CD4-positive, alpha-beta T cell (primary cell): ENCODE measurements around the gene ABCB9. TPM values are rescaled to one million over a fixed set of nuclear protein-coding genes. Genes with fewer than 3 reads are reported as not detected.

Experiments
- ATAC-seq: fragments of 200-7000 bp; cut with Tn5 transposase; one replicate; pipeline ENCODE4 v1.10.0; 2022; ENCODE audit warnings: mild to moderate bottlenecking; ENCODE audit not compliant: poor library complexity
- CTCF ChIA-PET: fragments of 350-600 bp; sonication (Branson Sonifier 250); formaldehyde crosslinking; loops from one replicate; lab custom pipeline; 2021; ENCODE audit warnings: antibody characterized with exemption, inconsistent platforms; lab: Charles Lee
- POLR2A ChIA-PET: fragments of 350-600 bp; sonication (Branson Sonifier 250); formaldehyde crosslinking; loops from one replicate; lab custom pipeline; 2021; ENCODE audit warnings: antibody characterized with exemption, inconsistent platforms; lab: Charles Lee
- DNase-seq, 14 experiments: peaks; one replicate each; pipeline ENCODE4 v3.0.0-alpha.2; 2013 to 2020; ENCODE audit warnings: mixed read lengths in 2 of 14
- H3K27ac ChIP-seq, 2 donors: one replicate each; pipeline versions ENCODE4 v1.5.1 to v1.7.0; 2013; ENCODE audit warnings: low read length in 2 of 2, low read depth in 1 of 2, mild to moderate bottlenecking in 1 of 2
- H3K27me3 ChIP-seq, 2 experiments: 1 replicate in 1 of 2; 2 replicates in 1 of 2; pipeline versions ENCODE4 v1.6.1 to v1.7.0; 2013; ENCODE audit warnings: low read length in 2 of 2, control low read depth in 1 of 2, mild to moderate bottlenecking in 1 of 2, moderate library complexity in 1 of 2; ENCODE audit not compliant: insufficient read depth in 2 of 2, control insufficient read depth in 1 of 2
- H3K36me3 ChIP-seq: one replicate; pipeline ENCODE4 v1.6.1; 2013; ENCODE audit warnings: low read length, control low read depth; ENCODE audit not compliant: insufficient read depth
- H3K4me1 ChIP-seq: one replicate; pipeline ENCODE4 v1.6.1; 2013; ENCODE audit warnings: low read length, control low read depth; ENCODE audit not compliant: insufficient read depth
- H3K4me3 ChIP-seq: one replicate; pipeline ENCODE4 v1.5.1; 2013; ENCODE audit warnings: mild to moderate bottlenecking, low read length, moderate library complexity
- H3K9me3 ChIP-seq, 2 experiments: 1 replicate in 1 of 2; 2 replicates in 1 of 2; pipeline versions ENCODE4 v1.6.1 to v1.7.0; 2013; ENCODE audit warnings: low read length in 2 of 2, mild to moderate bottlenecking in 2 of 2, control low read depth in 1 of 2, moderate library complexity in 1 of 2; ENCODE audit not compliant: control insufficient read depth in 1 of 2, insufficient read depth in 1 of 2
- H3K27ac Mint-ChIP-seq: one replicate; pipeline ENCODE4 v1.8.0; 2020; ENCODE audit warnings: mixed read lengths
- H3K27me3 Mint-ChIP-seq: one replicate; pipeline ENCODE4 v1.8.0; 2021; ENCODE audit warnings: mixed read lengths
- H3K36me3 Mint-ChIP-seq: one replicate; pipeline ENCODE4 v1.8.0; 2021; ENCODE audit warnings: low read depth, mixed read lengths
- H3K4me1 Mint-ChIP-seq: one replicate; pipeline ENCODE4 v1.8.0; 2021; ENCODE audit warnings: low read depth, mixed read lengths
- H3K4me3 Mint-ChIP-seq: one replicate; pipeline ENCODE4 v1.8.0; 2020; ENCODE audit warnings: mild to moderate bottlenecking, mixed read lengths
- H3K9me3 Mint-ChIP-seq: one replicate; pipeline ENCODE4 v1.8.0; 2020; ENCODE audit warnings: mixed read lengths
- CTCF ChIP-seq: fragments of 200-600 bp; IDR thresholded peaks from one replicate; pipeline ENCODE4 v1.8.0; 2022; ENCODE audit warnings: antibody characterized with exemption, mild to moderate bottlenecking
- intact Hi-C, 2 experiments: fragments of 100-400 bp; cut with DNase I in 1 of 2; cut with micrococcal nuclease in 1 of 2; formaldehyde crosslinking; loops; one replicate each; pipeline versions ENCODE4 v1.15.1 to v1.9.0; 2023 to 2025; cut with DNase I, micrococcal nuclease
- total RNA-seq, 174 experiments: library from RNA in 2 of 174; stranded (reverse) in 2 of 174; gene quantifications; one replicate each; pipeline ENCODE4 v1.2.3 and lab custom pipeline; 2021 to 2026

ABCB9 gene
- total RNA-seq, 2 experiments from 2014 or later = 5.4 to 6.2 TPM

- Mint-ChIP-seq H3K9me3 (no peaks in the 10 kb centered on the region), H3K27ac (peak overlapping the region; percentile 91), H3K27me3 (no peaks in the 10 kb centered on the region), H3K36me3 (peaks cover 5% of the 10 kb centered on the region), H3K4me1 (peaks cover 92% of the 10 kb centered on the region), H3K4me3 (peak overlapping the region; percentile 84)
- Histone ChIP-seq H3K4me3 (peak overlapping the region; percentile 39), H3K27ac (peak overlapping the region; percentile 30 to 88), H3K27me3 (no peaks in the 10 kb centered on the region), H3K36me3 (no peaks in the 10 kb centered on the region), H3K9me3 (no peaks in the 10 kb centered on the region), H3K4me1 (peaks cover 58% of the 10 kb centered on the region)
- ChIA-PET CTCF (interaction anchor here (1.3 to 2.0 kb wide), 3 partner anchors 8 to 14 kb away, joined by 4 to 7 read pairs (median 4); partner anchors contain the start of gene VPS37B), POLR2A (interaction anchor here (0.9 to 3.9 kb wide), 8 partner anchors 10 to 113 kb away, joined by 3 to 22 read pairs (median 5); no protein-coding TSS in a partner anchor)
- DNase-seq (no peak), ATAC-seq (no peak)
- intact Hi-C loops = loop anchor here in 1 of 2 experiments (1.0 kb wide), 1 partner anchor 10 kb away; no protein-coding TSS in a partner anchor
- TF ChIP-seq CTCF = no peak
Observed at GRCh38 chr12:122887819-122888212, 78.4 kb downstream of the ABCB9 start.

GRCh38 chr12:122886851-122887818 is 79.1 kb downstream of the ABCB9 start:
- Histone ChIP-seq H3K4me1 (peaks cover 61% of the 10 kb centered on the region), H3K36me3 (no peaks in the 10 kb centered on the region), H3K27me3 (no peaks in the 10 kb centered on the region), H3K27ac (peak overlapping the region in 1 of 2 donors; percentile 88), H3K4me3 (peak overlapping the region; percentile 39), H3K9me3 (no peaks in the 10 kb centered on the region)
- ChIA-PET CTCF (interaction anchor here (2.0 kb wide), 1 partner anchor 10 kb away, joined by 7 read pairs; the partner anchor contains the start of gene VPS37B), POLR2A (interaction anchor here (1.1 to 3.9 kb wide), 7 partner anchors 9 to 58 kb away, joined by 3 to 22 read pairs (median 10); partner anchors contain the start of gene VPS37B)
- Mint-ChIP-seq H3K36me3 (peaks cover 5% of the 10 kb centered on the region), H3K27ac (peak overlapping the region; percentile 91), H3K27me3 (no peaks in the 10 kb centered on the region), H3K9me3 (no peaks in the 10 kb centered on the region), H3K4me1 (peaks cover 92% of the 10 kb centered on the region), H3K4me3 (peak overlapping the region; percentile 42)
- intact Hi-C loops = no loop called here
- peak in 3 of 14 experiments; percentile 44 to 49 (median 44) for DNase-seq
- TF ChIP-seq CTCF = no peak
- no peak for ATAC-seq

GRCh38 chr12:122886161-122886560 is 80.1 kb downstream of the ABCB9 start:
- TF ChIP-seq CTCF = no peak
- H3K4me1 Mint-ChIP-seq = peaks cover 92% of the 10 kb centered on the region
- H3K36me3 Mint-ChIP-seq = peaks cover 6% of the 10 kb centered on the region
- ATAC-seq (no peak), DNase-seq (peak in 1 of 14 experiments; percentile 0)
- no peak overlapping the region for H3K4me3 Mint-ChIP-seq
- Histone ChIP-seq H3K36me3 (no peaks in the 10 kb centered on the region), H3K27me3 (no peaks in the 10 kb centered on the region), H3K27ac (no peak overlapping the region), H3K4me1 (peaks cover 61% of the 10 kb centered on the region), H3K4me3 (no peak overlapping the region), H3K9me3 (no peaks in the 10 kb centered on the region)
- ChIA-PET POLR2A (interaction anchor here (1.9 to 3.8 kb wide), 3 partner anchors 10 to 347 kb away, joined by 4 to 12 read pairs (median 10); partner anchors contain the start of genes MPHOSPH9, MTRFR and VPS37B), CTCF (interaction anchor here (1.2 kb wide), 1 partner anchor 92 kb away, joined by 3 read pairs; no protein-coding TSS in a partner anchor)
- H3K9me3 Mint-ChIP-seq = no peaks in the 10 kb centered on the region
- no peaks in the 10 kb centered on the region for H3K27me3 Mint-ChIP-seq
- no peak overlapping the region for H3K27ac Mint-ChIP-seq
- intact Hi-C loops = no loop called here
